Measurements from ENCODE around the gene CIC.
A peak's percentile ranks its signal among the peaks of the same experiment; 100 is the strongest.

The CIC gene

GRCh38 chr19:42281146-42281826, 12.2 kb downstream of the CIC start:
- H3K4me3 Mint-ChIP-seq, result peak overlapping the region; percentile 78
- no peak for DNase-seq
- H3K27me3 Mint-ChIP-seq (ENCODE audit: low read depth, poor library complexity), result no peaks in the 10 kb centered on the region
- no peak overlapping the region for H3K27ac Mint-ChIP-seq
- no peak for TF ChIP-seq CTCF (IDR thresholded peaks at IDR 0.05)
- H3K4me1 Mint-ChIP-seq, result peaks cover 43% of the 10 kb centered on the region
- no peaks in the 10 kb centered on the region for H3K36me3 Mint-ChIP-seq (ENCODE audit: low read depth)
- H3K9me3 Mint-ChIP-seq, result no peaks in the 10 kb centered on the region

GRCh38 chr19:42281827-42282762, 13.0 kb downstream of the CIC start:
- H3K27ac Mint-ChIP-seq, result peak overlapping the region; percentile 96
- peak overlapping the region; percentile 77 for H3K4me3 Mint-ChIP-seq
- TF ChIP-seq CTCF (IDR thresholded peaks at IDR 0.05), result no peak
- H3K4me1 Mint-ChIP-seq, result peaks cover 46% of the 10 kb centered on the region
- H3K36me3 Mint-ChIP-seq (ENCODE audit: low read depth), result no peaks in the 10 kb centered on the region
- no peaks in the 10 kb centered on the region for H3K27me3 Mint-ChIP-seq (ENCODE audit: low read depth, poor library complexity)
- no peaks in the 10 kb centered on the region for H3K9me3 Mint-ChIP-seq
- no peak for DNase-seq

DNA sequence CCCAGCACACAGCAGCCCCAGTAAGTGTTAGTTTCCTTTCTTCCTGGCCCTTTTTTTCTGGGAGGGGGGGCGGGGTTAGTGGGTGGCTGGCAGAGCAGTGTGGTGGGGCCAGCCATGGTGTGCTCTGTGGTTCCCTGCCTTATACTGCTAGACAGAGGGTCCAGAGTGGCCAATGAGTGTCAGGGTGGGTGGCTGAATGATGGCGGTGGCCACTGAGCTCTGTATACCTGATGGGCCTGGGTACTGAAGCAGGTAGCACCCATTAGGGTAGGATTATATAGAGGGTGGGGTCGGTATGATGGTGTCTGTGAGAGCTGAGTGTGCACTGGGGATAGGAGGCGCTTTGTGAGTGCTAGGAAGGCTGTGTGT, 13.8 kb downstream of the CIC start:
- H3K4me3 Mint-ChIP-seq, result no peak overlapping the region
- H3K36me3 Mint-ChIP-seq (ENCODE audit: low read depth), result no peaks in the 10 kb centered on the region
- H3K27ac Mint-ChIP-seq, result no peak overlapping the region
- no peak for TF ChIP-seq CTCF (IDR thresholded peaks at IDR 0.05)
- H3K27me3 Mint-ChIP-seq (ENCODE audit: low read depth, poor library complexity), result no peaks in the 10 kb centered on the region
- DNase-seq, result no peak
- no peaks in the 10 kb centered on the region for H3K9me3 Mint-ChIP-seq
- peaks cover 41% of the 10 kb centered on the region for H3K4me1 Mint-ChIP-seq

DNA sequence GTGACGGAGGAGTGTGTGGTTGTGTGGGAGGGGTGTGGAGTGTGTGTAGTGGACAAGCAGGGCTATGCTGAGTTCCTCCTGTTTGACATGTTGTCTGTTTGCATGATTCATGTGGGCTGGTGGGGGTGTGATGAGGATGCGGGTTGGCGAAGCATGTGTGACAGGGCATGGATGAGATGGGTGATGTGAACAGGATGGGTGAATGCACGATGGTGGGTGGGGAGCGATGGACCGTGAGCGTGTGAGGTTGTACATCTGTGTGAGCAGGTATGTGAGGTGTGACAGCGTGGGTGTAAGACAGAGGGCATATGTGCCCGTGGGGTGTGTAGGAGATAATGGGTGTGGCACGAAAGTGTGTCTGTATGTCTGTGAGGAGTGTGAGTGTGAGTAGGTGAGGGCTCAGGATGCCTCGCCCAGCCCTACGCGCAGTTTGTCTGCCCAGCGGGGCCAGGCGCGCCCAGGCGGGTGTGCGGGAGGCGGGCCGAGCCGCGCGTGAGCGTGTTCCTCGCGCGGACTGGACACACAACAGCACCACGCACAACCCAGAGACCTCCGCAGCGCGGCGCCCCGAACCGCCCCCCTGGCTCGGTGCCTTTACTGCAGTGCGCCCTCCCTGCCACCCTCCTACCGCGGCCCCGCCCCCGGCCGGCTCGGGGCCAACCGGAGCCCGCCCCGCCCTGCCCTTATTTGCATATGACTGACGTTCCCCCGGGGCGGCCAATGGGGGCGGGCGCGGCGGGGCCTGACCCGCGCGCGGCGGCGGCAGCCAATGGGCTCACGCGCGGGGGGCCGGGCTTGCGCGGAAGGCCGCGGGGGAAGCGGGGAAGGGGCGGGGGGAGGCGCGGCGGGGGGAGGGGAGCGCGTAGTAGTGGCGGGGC, 14.4 kb downstream of the CIC start:
- peak; percentile 97 for DNase-seq
- no peak overlapping the region for H3K27ac Mint-ChIP-seq
- no peak overlapping the region for H3K4me3 Mint-ChIP-seq
- H3K27me3 Mint-ChIP-seq (ENCODE audit: low read depth, poor library complexity), result no peaks in the 10 kb centered on the region
- H3K4me1 Mint-ChIP-seq, result peaks cover 41% of the 10 kb centered on the region
- no peak for TF ChIP-seq CTCF (IDR thresholded peaks at IDR 0.05)
- no peaks in the 10 kb centered on the region for H3K9me3 Mint-ChIP-seq
- peaks cover 4% of the 10 kb centered on the region for H3K36me3 Mint-ChIP-seq (ENCODE audit: low read depth)

DNA sequence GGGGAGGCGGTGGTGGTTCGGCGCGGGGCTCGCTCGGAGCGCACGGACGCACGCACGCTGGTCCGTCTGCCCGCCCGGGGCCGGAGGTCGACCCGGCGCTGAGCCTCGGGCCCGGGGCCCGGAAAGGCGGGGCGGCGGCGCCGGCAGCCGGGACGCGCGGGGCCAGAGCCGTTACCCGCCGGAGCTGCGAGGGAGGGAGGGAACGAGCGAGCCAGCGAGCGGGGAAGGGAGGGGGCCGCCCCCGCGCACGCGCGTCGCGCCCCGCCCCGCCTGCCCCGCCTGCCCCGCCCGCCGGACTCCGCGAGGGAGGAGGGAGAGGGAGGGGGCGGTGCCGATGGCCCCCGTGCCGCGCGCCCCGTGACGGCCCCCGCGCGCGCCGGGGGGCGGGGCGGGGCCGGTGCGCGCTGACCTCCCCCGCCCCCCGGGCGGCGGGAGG, 15.0 kb downstream of the CIC start:
- Mint-ChIP-seq H3K27ac (no peak overlapping the region), H3K4me3 (no peak overlapping the region), H3K27me3 (ENCODE audit: low read depth, poor library complexity) (no peaks in the 10 kb centered on the region), H3K9me3 (no peaks in the 10 kb centered on the region), H3K36me3 (ENCODE audit: low read depth) (peaks cover 8% of the 10 kb centered on the region), H3K4me1 (peaks cover 36% of the 10 kb centered on the region)
- peak; percentile 80 for DNase-seq
- TF ChIP-seq CTCF (IDR thresholded peaks at IDR 0.05), result no peak

Data from nephron progenitor cell (in vitro differentiated cells).